HG03159 (cell line): Measurements from ENCODE around the gene TOMM34.
A peak's percentile ranks its signal among the peaks of the same experiment; 100 is the strongest.

ENCODE experiments used
- ATAC-seq: cut with Tn5 transposase; IDR thresholded peaks from one replicate; pipeline ENCODE4 v1.9.1; 2021; ENCODE audit warnings: mild to moderate bottlenecking, moderate library complexity; ENCODE audit not compliant: unreplicated experiment

The TOMM34 gene

GRCh38 chr20:44960103-44960852, at the start of gene TOMM34:
TOMM34 (minus strand) TSS chr20:44960397; CDS start chr20:44960333, 64 bp downstream.
- peak; percentile 89 for ATAC-seq

GRCh38 chr20:45008521-45009049, 48.4 kb upstream of the TOMM34 start:
- no peak for ATAC-seq

GRCh38 chr20:44997668-44998067, 37.5 kb upstream of the TOMM34 start:
- ATAC-seq = no peak

GRCh38 chr20:44997171-44997570, 37.0 kb upstream of the TOMM34 start:
- no peak for ATAC-seq

GRCh38 chr20:44993343-44993742, 33.1 kb upstream of the TOMM34 start:
- ATAC-seq = no peak

GRCh38 chr20:44990957-44991356, 30.8 kb upstream of the TOMM34 start:
- no peak for ATAC-seq

- ATAC-seq = no peak
Observed at GRCh38 chr20:44990425-44990824, 30.2 kb upstream of the TOMM34 start.

GRCh38 chr20:44988631-44989171, 28.5 kb upstream of the TOMM34 start:
- no peak for ATAC-seq

GRCh38 chr20:44983093-44983674, 23.0 kb upstream of the TOMM34 start:
- ATAC-seq = no peak

- ATAC-seq = no peak
Observed at GRCh38 chr20:44981736-44982406, 21.7 kb upstream of the TOMM34 start.

- peak; percentile 86 for ATAC-seq
Observed at GRCh38 chr20:44979090-44979621, 19.0 kb upstream of the TOMM34 start.

GRCh38 chr20:44976698-44977097, 16.5 kb upstream of the TOMM34 start:
- ATAC-seq = no peak

- no peak for ATAC-seq
Observed at GRCh38 chr20:44973053-44973452, 12.9 kb upstream of the TOMM34 start.

- ATAC-seq = no peak
Observed at GRCh38 chr20:44970243-44970757, 10.1 kb upstream of the TOMM34 start.

GRCh38 chr20:44969300-44969894, 9.2 kb upstream of the TOMM34 start:
- no peak for ATAC-seq

- ATAC-seq = no peak
Observed at GRCh38 chr20:44967207-44967807, 7.1 kb upstream of the TOMM34 start.

GRCh38 chr20:44966030-44966961, 6.1 kb upstream of the TOMM34 start, which contains the start of gene STK4:
STK4 (plus strand) TSS chr20:44966512; CDS start chr20:44966569, 57 bp downstream.
- ATAC-seq = peak; percentile 67

GRCh38 chr20:44965651-44966029, 5.4 kb upstream of the TOMM34 start:
- no peak for ATAC-seq
